ENCODE measurements around the gene TECPR1.

DNA sequence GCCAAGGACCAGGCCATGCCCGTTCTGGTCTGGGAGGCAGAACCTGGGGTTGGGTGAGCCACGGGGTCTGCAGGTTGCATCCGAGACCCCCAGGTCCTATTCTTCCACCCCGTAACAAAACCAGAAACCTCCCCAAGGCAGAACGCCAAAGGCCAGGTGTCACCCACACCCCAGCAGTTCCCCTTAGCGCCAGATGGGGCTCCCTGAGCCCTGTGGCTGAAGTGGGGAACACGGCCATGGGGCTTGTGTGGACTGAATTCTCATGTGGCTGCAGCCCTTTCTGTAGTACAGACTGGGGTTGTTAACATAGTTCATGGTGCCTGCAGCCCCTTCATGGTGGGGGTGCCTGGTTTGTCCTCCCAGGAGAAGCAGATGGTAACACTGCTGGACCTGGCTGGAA is 39.7 kb upstream of the TECPR1 start:
- TF ChIP-seq CTCF (IDR thresholded peaks at IDR 0.05) (no peak), POLR2A (IDR thresholded peaks at IDR 0.05) (no peak)
